HG02571 (cell line): ENCODE data around the gene CDK5RAP2.

Source experiments
- ATAC-seq: cut with Tn5 transposase; IDR thresholded peaks from one replicate; pipeline ENCODE4 v1.9.1; 2021; ENCODE audit warnings: mild to moderate bottlenecking, moderate library complexity; ENCODE audit not compliant: unreplicated experiment

Gene CDK5RAP2

GRCh38 chr9:120441426-120442307, 138.3 kb downstream of the CDK5RAP2 start:
- ATAC-seq = no peak

GRCh38 chr9:120440791-120441190, 139.2 kb downstream of the CDK5RAP2 start:
- ATAC-seq = no peak

- no peak for ATAC-seq
Observed at GRCh38 chr9:120439926-120440325, 140.0 kb downstream of the CDK5RAP2 start.

- no peak for ATAC-seq
Observed at GRCh38 chr9:120438836-120439546, 141.0 kb downstream of the CDK5RAP2 start.

- no peak for ATAC-seq
Observed at GRCh38 chr9:120438111-120438510, 141.9 kb downstream of the CDK5RAP2 start.

- no peak for ATAC-seq
Observed at GRCh38 chr9:120436983-120437475, 142.9 kb downstream of the CDK5RAP2 start.

- ATAC-seq = no peak
Observed at GRCh38 chr9:120436446-120436845, 143.5 kb downstream of the CDK5RAP2 start.

- no peak for ATAC-seq
Observed at GRCh38 chr9:120435091-120435490, 144.9 kb downstream of the CDK5RAP2 start.

- no peak for ATAC-seq
Observed at GRCh38 chr9:120434532-120434931, 145.4 kb downstream of the CDK5RAP2 start.

- ATAC-seq = no peak
Observed at GRCh38 chr9:120433701-120434100, 146.3 kb downstream of the CDK5RAP2 start.

GRCh38 chr9:120432600-120432999, 147.4 kb downstream of the CDK5RAP2 start:
- ATAC-seq = no peak

GRCh38 chr9:120431268-120431667, 148.7 kb downstream of the CDK5RAP2 start:
- ATAC-seq = no peak

GRCh38 chr9:120424248-120424647, 155.7 kb downstream of the CDK5RAP2 start:
- no peak for ATAC-seq

GRCh38 chr9:120423812-120424211, 156.2 kb downstream of the CDK5RAP2 start:
- ATAC-seq = no peak

- ATAC-seq = no peak
Observed at GRCh38 chr9:120421977-120422376, 158.0 kb downstream of the CDK5RAP2 start.

GRCh38 chr9:120418315-120418714, 161.7 kb downstream of the CDK5RAP2 start:
- no peak for ATAC-seq

GRCh38 chr9:120416781-120417427, 163.1 kb downstream of the CDK5RAP2 start:
- no peak for ATAC-seq

GRCh38 chr9:120413121-120414048, 166.6 kb downstream of the CDK5RAP2 start:
- no peak for ATAC-seq

- no peak for ATAC-seq
Observed at GRCh38 chr9:120412425-120412951, 167.5 kb downstream of the CDK5RAP2 start.

GRCh38 chr9:120411862-120412424, 168.0 kb downstream of the CDK5RAP2 start:
- ATAC-seq = no peak
